H1 (cell line): ENCODE measurements around the gene NFIC. TPM values are rescaled to one million over a fixed set of nuclear protein-coding genes. Genes with fewer than 3 reads are reported as not detected.

Source experiments
- CTCF ChIA-PET: fragments of 300-600 bp; sonication (Branson Sonifier 250); formaldehyde crosslinking; loops from one replicate; lab custom pipeline; 2021; ENCODE audit not compliant: partially characterized antibody; lab: Charles Lee
- POLR2A ChIA-PET: fragments of 300-600 bp; sonication (Branson Sonifier 250); formaldehyde crosslinking; loops from one replicate; lab custom pipeline; 2021; ENCODE audit warnings: inconsistent platforms; ENCODE audit not compliant: partially characterized antibody; lab: Charles Lee
- DNase-seq, 2 experiments: peaks; one replicate each; pipeline versions ENCODE4 v3.0.0 to v3.0.0-alpha.2; 2010 to 2022; ENCODE audit warnings: low spot score in 2 of 2, low read depth in 1 of 2, mixed read lengths in 1 of 2
- FAIRE-seq: peaks from 2 replicates; lab custom pipeline; 2011; peaks lifted over from hg19 to GRCh38; lab: Jason Lieb, UNC
- H2AFZ ChIP-seq: 2 replicates; pipeline ENCODE4 v1.8.1; 2012; ENCODE audit warnings: low read length, inconsistent platforms
- H2AK5ac ChIP-seq: 2 replicates; pipeline ENCODE4 v1.6.1; 2013; ENCODE audit warnings: low read depth, low read length
- H2BK120ac ChIP-seq: replicated peaks from 2 replicates; pipeline ENCODE3; 2013; ENCODE audit warnings: low read depth, low read length, inconsistent platforms
- H2BK12ac ChIP-seq: 2 replicates; pipeline ENCODE4 v1.6.1; 2013; ENCODE audit warnings: low read depth, low read length
- H2BK15ac ChIP-seq: 2 replicates; pipeline ENCODE4 v1.6.1; 2013; ENCODE audit warnings: low read length
- H2BK20ac ChIP-seq: 2 replicates; pipeline ENCODE4 v1.6.1; 2013; ENCODE audit warnings: low read length
- H2BK5ac ChIP-seq: 2 replicates; pipeline ENCODE4 v1.6.1; 2013; ENCODE audit warnings: low read depth, low read length
- H3K14ac ChIP-seq: 2 replicates; pipeline ENCODE4 v1.6.1; 2013; ENCODE audit warnings: inconsistent platforms; ENCODE audit not compliant: insufficient read length
- H3K18ac ChIP-seq: 2 replicates; pipeline ENCODE4 v1.6.1; 2013; ENCODE audit warnings: low read length; ENCODE audit errors: extremely low read depth
- H3K23ac ChIP-seq: 2 replicates; pipeline ENCODE4 v1.6.1; 2013; ENCODE audit warnings: inconsistent platforms; ENCODE audit not compliant: insufficient read length
- H3K23me2 ChIP-seq: 2 replicates; pipeline ENCODE4 v1.6.1; 2013; ENCODE audit warnings: low read depth, low read length
- H3K27ac ChIP-seq: 2 replicates; pipeline ENCODE4 v1.6.1; 2011; ENCODE audit warnings: low read depth, low read length, inconsistent platforms
- H3K27me3 ChIP-seq, 4 experiments: replicated peaks in 1 of 4; 1 replicate in 1 of 4; 2 replicates in 3 of 4; pipeline versions ENCODE4 v1.6.1 to v1.8.1; 2011 to 2013; ENCODE audit warnings: low read length in 3 of 4, mild to moderate bottlenecking in 3 of 4, inconsistent platforms in 2 of 4, mixed read lengths in 2 of 4, moderate library complexity in 1 of 4; ENCODE audit not compliant: control insufficient read depth in 3 of 4, insufficient read depth in 3 of 4; ENCODE audit errors: extremely low read depth in 1 of 4
- H3K36me3 ChIP-seq, 4 experiments: 2 replicates each; pipeline versions ENCODE4 v1.6.1 to v1.8.1; 2011 to 2013; ENCODE audit warnings: mild to moderate bottlenecking in 4 of 4, low read length in 3 of 4, moderate library complexity in 2 of 4, control low read depth in 1 of 4, inconsistent platforms in 1 of 4; ENCODE audit not compliant: insufficient read depth in 4 of 4, control insufficient read depth in 2 of 4
- H3K4ac ChIP-seq: replicated peaks from 2 replicates; pipeline ENCODE3; 2013; ENCODE audit warnings: low read length, low read depth, mixed read lengths, inconsistent platforms; ENCODE audit not compliant: insufficient read length
- H3K4me1 ChIP-seq, 4 experiments: replicated peaks in 1 of 4; 1 replicate in 1 of 4; 2 replicates in 3 of 4; pipeline versions ENCODE4 v1.6.1 to v1.8.1; 2011 to 2013; ENCODE audit warnings: low read length in 3 of 4, inconsistent platforms in 2 of 4, mixed read lengths in 1 of 4; ENCODE audit not compliant: insufficient read depth in 4 of 4, control insufficient read depth in 3 of 4
- H3K4me2 ChIP-seq, 2 experiments: 2 replicates each; pipeline versions ENCODE4 v1.6.1 to v1.8.1; 2011 to 2013; ENCODE audit warnings: low read depth in 2 of 2, low read length in 2 of 2, control low read depth in 1 of 2, inconsistent platforms in 1 of 2, mild to moderate bottlenecking in 1 of 2; ENCODE audit not compliant: insufficient read depth in 1 of 2
- H3K4me3 ChIP-seq, 4 experiments: fragments of 200-600, 300-600 bp in 1 of 4; sonication (generic), shearing (Covaris generic), sonication (Bioruptor Twin) in 1 of 4; 2 replicates each; pipeline versions ENCODE4 v1.5.1 to v1.8.1; 2011 to 2016; ENCODE audit warnings: low read length in 4 of 4, low read depth in 3 of 4, control low read depth in 2 of 4, inconsistent platforms in 2 of 4, mild to moderate bottlenecking in 2 of 4, mixed read lengths in 1 of 4, moderate library complexity in 1 of 4; ENCODE audit not compliant: insufficient read depth in 2 of 4; ENCODE audit errors: extremely low read depth in 1 of 4
- H3K56ac ChIP-seq: replicated peaks from 2 replicates; pipeline ENCODE3; 2013; ENCODE audit warnings: low read depth, mild to moderate bottlenecking, mixed read lengths, low read length, inconsistent platforms; ENCODE audit not compliant: insufficient read length
- H3K79me1 ChIP-seq: 2 replicates; pipeline ENCODE4 v1.6.1; 2013; ENCODE audit warnings: low read depth, low read length, control low read depth
- H3K79me2 ChIP-seq, 2 experiments: 2 replicates each; pipeline versions ENCODE4 v1.6.1 to v1.8.1; 2012 to 2013; ENCODE audit warnings: low read length in 2 of 2, mild to moderate bottlenecking in 2 of 2, inconsistent platforms in 1 of 2; ENCODE audit not compliant: insufficient read depth in 2 of 2, control insufficient read depth in 1 of 2
- H3K9ac ChIP-seq, 4 experiments: replicated peaks in 1 of 4; 1 replicate in 1 of 4; 2 replicates in 3 of 4; pipeline versions ENCODE4 v1.6.1 to v1.8.1; 2011 to 2013; ENCODE audit warnings: low read depth in 3 of 4, low read length in 3 of 4, control low read depth in 2 of 4, mild to moderate bottlenecking in 2 of 4, moderate library complexity in 2 of 4, inconsistent platforms in 1 of 4; ENCODE audit errors: extremely low read depth in 1 of 4
- H3K9me3 ChIP-seq, 2 experiments: 2 replicates each; pipeline versions ENCODE4 v1.6.1 to v1.8.1; 2012 to 2013; ENCODE audit warnings: mild to moderate bottlenecking in 2 of 2, moderate library complexity in 2 of 2, control low read depth in 1 of 2, inconsistent platforms in 1 of 2, low read depth in 1 of 2, low read length in 1 of 2, mixed read lengths in 1 of 2; ENCODE audit not compliant: insufficient read depth in 2 of 2
- H4K20me1 ChIP-seq, 2 experiments: replicated peaks in 1 of 2; 2 replicates each; pipeline versions ENCODE3 to v1.8.1; 2011 to 2013; ENCODE audit warnings: inconsistent platforms in 2 of 2, low read length in 2 of 2, mild to moderate bottlenecking in 1 of 2; ENCODE audit not compliant: insufficient read depth in 2 of 2, control insufficient read depth in 1 of 2
- H4K5ac ChIP-seq: 2 replicates; pipeline ENCODE4 v1.6.1; 2013; ENCODE audit warnings: low read length, low read depth, mixed read lengths, inconsistent platforms; ENCODE audit not compliant: insufficient read length
- H4K8ac ChIP-seq: 2 replicates; pipeline ENCODE4 v1.8.0; 2013; ENCODE audit warnings: mild to moderate bottlenecking, moderate library complexity, low read length, inconsistent platforms; ENCODE audit not compliant: insufficient read depth; ENCODE audit errors: extremely low read depth
- H4K91ac ChIP-seq: replicated peaks from 2 replicates; pipeline ENCODE3; 2013; ENCODE audit warnings: low read length, mixed read lengths, inconsistent platforms; ENCODE audit not compliant: insufficient read length
- EZH2 ChIP-seq: fragments of 200-600 bp; sonication (generic); IDR thresholded peaks from 2 replicates; pipeline ENCODE4 v1.7.1; 2012; ENCODE audit warnings: low read depth, mild to moderate bottlenecking, moderate library complexity, low read length, inconsistent platforms; ENCODE audit not compliant: severe bottlenecking
- TAF7 ChIP-seq: optimal IDR thresholded peaks from 2 replicates; pipeline ENCODE3; 2011; ENCODE audit warnings: low read depth, mild to moderate bottlenecking, inconsistent platforms, low read length, moderate library complexity, borderline replicate concordance
- WGBS, 2 experiments: shearing (Covaris generic) in 1 of 2; methylation state at CpG; one replicate each; pipeline versions ENCODE4 v1.1.6 to v1.1.7; 2013 to 2015; ENCODE audit warnings: low lambda C conversion rate in 2 of 2, mixed read lengths in 2 of 2, inconsistent platforms in 1 of 2, low coverage in 1 of 2, missing lambda C conversion rate in 1 of 2; ENCODE audit not compliant: insufficient replicate concordance in 2 of 2, insufficient coverage in 1 of 2, insufficient read length in 1 of 2; ENCODE audit errors: extremely low coverage in 1 of 2, missing lambda C conversion rate in 1 of 2; 5-methylcytosine and 5-hydroxymethylcytosine counted together
- polyA plus RNA-seq, 7 experiments: library from polyadenylated mRNA; depleted of rRNA in 3 of 7; stranded (reverse) in 5 of 7; unstranded in 2 of 7; fragments of >200 nt in 5 of 7; fragments of 200-250 nt in 2 of 7; gene quantifications; 1 replicate in 5 of 7; 2 replicates in 1 of 7; 4 replicates in 1 of 7; pipeline versions ENCODE4 v1.2.1 to v1.2.3, GENCODE V29; 2011 to 2013; ENCODE audit warnings: missing spikeins in 2 of 7, mixed read lengths in 2 of 7
- total RNA-seq: library from RNA; stranded (reverse); fragmentation: NEBNext Ultra II Directional; extraction: Animal tissue kit (Norgen Biotek cat#: 25700); gene quantifications from 2 replicates; pipeline ENCODE4 v1.2.1, GENCODE V29; 2021

The NFIC gene
- total and polyA plus RNA-seq, 2 of the 8 experiments (the other 6 are each of a cell fraction or from before 2014, with no cell fraction given) = 0.56 to 3.2 TPM

DNA sequence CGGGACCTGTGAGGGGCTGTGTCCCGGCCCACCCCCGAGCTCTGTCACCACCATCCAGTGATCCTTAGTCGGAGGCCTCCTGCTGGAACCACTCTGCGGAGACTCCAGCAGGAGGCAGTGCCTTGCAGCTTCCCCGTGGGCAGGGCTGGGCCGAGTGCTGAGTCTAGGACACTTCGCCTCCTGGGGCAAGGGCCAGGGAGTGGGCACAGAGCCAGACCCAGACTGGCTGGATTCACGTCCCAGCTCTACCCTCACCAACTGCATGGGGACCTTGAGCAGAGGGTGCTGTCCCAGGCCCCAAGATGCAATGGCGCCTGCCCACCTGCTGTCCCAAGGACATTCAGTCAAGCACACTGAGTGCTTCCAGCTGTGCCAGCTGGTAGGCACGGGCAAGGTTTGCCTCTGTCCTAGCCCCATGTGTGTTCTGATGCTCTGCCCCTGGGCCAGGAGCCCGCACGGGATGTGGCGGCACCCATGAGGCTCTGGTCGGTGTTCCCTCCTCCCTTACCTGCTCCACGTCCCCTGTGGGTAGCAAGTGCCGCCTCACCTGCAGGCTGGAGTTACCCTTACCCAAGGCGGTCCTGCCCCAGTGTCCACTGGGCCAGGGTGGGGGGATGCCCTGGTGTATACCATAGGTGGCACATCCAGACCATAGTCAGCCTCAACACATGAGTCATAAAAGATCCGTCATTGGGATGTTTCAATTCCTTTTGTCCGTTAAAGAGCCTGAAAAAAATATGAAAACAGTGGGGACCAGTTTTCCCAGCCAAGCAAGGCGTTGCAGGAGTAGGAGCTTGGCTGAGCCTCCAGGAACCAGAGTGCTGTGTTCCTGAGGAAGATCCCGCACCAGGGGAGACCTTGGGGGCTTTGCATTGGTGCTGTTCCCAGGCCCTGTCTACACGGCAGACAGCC, 147.1 kb downstream of the NFIC start:
- FAIRE-seq = no peak

More for the DNA sequence above, 147.1 kb downstream of the NFIC start:
- Histone ChIP-seq H2BK12ac (no peak overlapping the region), H2AFZ (no peak overlapping the region), H2BK120ac (no peak overlapping the region), H3K27me3 (no peaks in the 10 kb centered on the region), H3K9ac (no peak overlapping the region), H2BK5ac (peak overlapping the region; percentile 78), H2BK20ac (no peak overlapping the region), H4K91ac (peak overlapping the region; percentile 37), H3K4me3 (no peak overlapping the region), H2BK15ac (0 out of 2 replicates have a peak overlapping the region, but pooled peaks have one; percentile 16), H3K4me2 (no peak overlapping the region), H4K8ac (peak overlapping the region; percentile 59; the same call in 1 of the 2 replicates), H3K23ac (no peak overlapping the region), H3K27ac (no peak overlapping the region), H3K14ac (no peak overlapping the region), H3K4me1 (peaks cover 0 to 7% (median 5%) of the 10 kb centered on the region in 4 experiments; a peak in 6 of 7 replicates), H2AK5ac (no peak overlapping the region; the same call in 1 of the 2 replicates), H3K79me1 (peaks cover 40% of the 10 kb centered on the region), H3K79me2 (peaks cover 0 to 81% of the 10 kb centered on the region in 2 experiments; a peak in 2 of 4 replicates), H3K18ac (no peak overlapping the region), H4K5ac (no peak overlapping the region), H3K4ac (no peak overlapping the region), H3K23me2 (no peaks in the 10 kb centered on the region), H3K9me3 (no peaks in the 10 kb centered on the region), H4K20me1 (peaks cover 12 to 31% of the 10 kb centered on the region in 2 experiments), H3K56ac (no peak overlapping the region), H3K36me3 (no peaks in the 10 kb centered on the region; a peak in 2 of 8 replicates)
- ChIA-PET CTCF (interaction anchor here (0.9 to 5.4 kb wide), 8 partner anchors 8 to 384 kb away, joined by 3 to 28 read pairs (median 5); partner anchors contain the start of gene TEKTIP1), POLR2A (interaction anchor here (1.2 to 1.6 kb wide), 3 partner anchors 8 to 26 kb away, joined by 5 to 7 read pairs (median 5); partner anchors contain the start of gene TEKTIP1)
- TF ChIP-seq EZH2 (no peak), TAF7 (no peak)
- WGBS, 2 experiments = 84% methylated on average over 22 of the region's 23 CpGs; no CpG with 5 or more reads in 1 of the 2 experiments
- DNase-seq = no peak
